Anterior cingulate cortex (tissue), 58 donors: ENCODE results near the gene GALNT16.

Source experiments
- DNase-seq, 58 donors: peaks; one replicate each; lab custom pipeline; 2025; lab: John Stamatoyannopoulos, UW

The GALNT16 gene

GRCh38 chr14:69332782-69333395 is 72.9 kb downstream of the GALNT16 start:
- DNase-seq = no peak

DNA sequence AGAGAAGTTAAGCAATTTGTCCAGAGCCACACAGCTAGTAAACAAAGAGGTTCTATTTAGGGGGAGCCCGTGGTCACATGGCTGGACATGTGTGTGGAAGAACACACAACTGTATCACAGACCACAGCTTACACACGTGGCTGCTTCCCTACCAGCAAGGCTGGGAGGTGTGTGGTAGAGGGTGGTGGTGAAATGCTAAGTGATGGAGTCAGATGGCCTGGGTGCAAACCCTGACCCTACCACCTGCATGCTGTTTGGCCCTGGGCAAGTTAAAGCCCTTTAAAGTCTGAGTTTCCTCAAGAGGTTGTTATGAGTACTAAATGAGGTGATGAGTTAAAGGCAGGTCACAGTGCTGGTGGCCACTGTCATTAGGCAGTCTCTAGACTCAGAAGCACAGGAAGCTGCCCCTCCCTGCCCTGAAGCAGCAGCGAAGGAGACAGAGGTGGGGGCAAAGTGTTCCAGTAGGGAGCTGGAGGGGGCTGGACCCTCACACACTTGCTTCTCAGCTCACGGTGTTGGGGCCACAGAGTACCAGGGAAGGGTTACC is 73.9 kb downstream of the GALNT16 start:
- DNase-seq = no peak

DNA sequence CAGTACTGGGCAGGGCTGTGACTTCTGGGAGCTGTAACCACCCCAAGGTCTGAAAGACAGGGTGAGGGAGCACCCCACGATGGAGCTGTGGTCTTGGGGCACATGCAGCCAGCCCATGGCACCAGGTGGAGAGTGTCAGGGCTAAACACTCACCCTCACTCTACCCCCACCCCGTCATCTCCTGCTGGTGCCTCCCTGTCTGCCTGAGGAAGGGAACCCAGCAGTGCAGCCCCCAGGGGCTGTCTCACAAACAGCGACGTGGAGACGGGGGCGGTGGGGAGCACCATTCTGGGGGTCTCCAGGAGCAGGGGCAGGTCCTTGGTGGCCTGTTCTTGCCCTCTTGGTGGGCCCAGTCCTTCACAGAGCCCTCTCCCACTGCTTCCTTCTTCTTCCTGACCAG is 74.6 kb downstream of the GALNT16 start:
- DNase-seq = no peak

- peak in 10 of 58 donors; percentile 5 to 51 (median 22) for DNase-seq
These were observed 75.4 kb downstream of the GALNT16 start for GRCh38 chr14:69335371-69335771.

GRCh38 chr14:69337984-69338383 is 78.0 kb downstream of the GALNT16 start:
- no peak for DNase-seq

GRCh38 chr14:69339426-69339825 is 79.5 kb downstream of the GALNT16 start:
- DNase-seq = no peak

DNA sequence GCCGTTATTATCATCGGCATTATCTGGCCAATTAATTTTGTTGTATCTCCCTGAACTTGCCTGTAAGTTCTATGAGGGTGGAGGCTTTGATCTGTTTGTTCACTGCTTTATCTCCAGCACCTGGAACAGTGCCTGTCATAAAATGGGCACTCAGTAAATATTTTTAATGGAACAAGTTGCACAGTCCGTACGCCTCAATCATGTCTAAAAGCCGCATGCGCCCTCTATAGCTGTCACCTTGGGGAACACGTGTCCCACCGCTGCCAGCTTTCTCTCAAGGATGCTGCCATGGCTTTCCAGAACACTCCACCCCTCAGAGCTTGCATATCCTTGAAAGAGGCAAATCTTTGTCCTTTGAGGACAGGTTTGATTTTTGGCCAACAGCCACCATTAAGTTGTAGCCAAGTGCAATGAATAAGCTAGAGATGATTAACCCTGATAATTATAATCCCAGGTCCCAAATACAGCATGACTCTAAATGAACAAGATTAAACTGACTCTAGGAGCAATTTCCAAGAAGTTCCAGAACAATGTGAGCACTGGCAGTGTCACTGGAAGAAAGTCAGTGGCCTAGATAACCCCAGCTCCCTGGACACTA is 83.1 kb downstream of the GALNT16 start:
- no peak for DNase-seq

DNA sequence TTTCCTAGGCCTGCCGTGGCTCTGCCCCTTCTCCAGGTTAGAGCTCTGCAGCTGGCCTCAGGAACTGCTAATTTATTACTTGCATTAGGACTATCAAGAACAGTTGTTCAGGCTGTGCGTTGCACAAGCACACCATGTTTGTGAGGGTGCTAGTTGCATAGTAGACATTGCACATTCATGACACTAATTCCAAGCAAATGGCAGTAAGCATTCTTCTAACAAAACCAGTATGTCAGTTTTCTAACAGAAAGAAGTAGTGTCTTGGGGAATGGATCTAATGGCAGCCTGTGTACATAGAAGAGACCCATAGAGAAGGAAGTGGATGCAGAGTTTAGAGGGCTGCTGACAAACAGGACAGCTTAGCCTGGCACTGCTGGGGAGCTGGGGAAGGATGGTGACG is 84.2 kb downstream of the GALNT16 start:
- no peak for DNase-seq

- no peak for DNase-seq
These were observed 85.4 kb downstream of the GALNT16 start for GRCh38 chr14:69345402-69345801.

DNA sequence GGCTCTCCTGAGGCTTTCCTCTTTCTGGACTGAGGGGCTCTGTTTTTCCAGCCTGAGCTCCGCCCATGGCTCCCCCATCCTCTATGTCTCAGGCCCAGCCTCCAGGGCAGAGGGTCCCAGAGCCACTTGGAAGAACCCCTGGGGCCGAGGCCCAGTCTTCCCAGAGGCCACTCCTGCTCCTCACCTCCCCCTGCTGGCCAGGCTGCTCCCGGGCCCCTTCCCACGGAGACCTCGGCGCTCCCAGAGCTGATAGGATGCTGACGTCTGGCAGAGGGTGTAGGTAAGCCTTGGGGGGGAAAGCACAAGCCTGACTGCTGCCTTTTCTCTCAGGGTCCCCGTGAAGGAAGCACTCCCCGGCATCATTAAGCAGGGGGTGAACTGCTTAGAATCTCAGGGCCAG is 86.8 kb downstream of the GALNT16 start:
- DNase-seq = no peak

GRCh38 chr14:69349091-69349777 is 89.3 kb downstream of the GALNT16 start:
- DNase-seq = no peak

GRCh38 chr14:69350892-69351291 is 90.9 kb downstream of the GALNT16 start:
- DNase-seq = no peak

- DNase-seq = no peak
These were observed 91.4 kb downstream of the GALNT16 start for GRCh38 chr14:69351385-69351784.

- DNase-seq = no peak
These were observed 92.0 kb downstream of the GALNT16 start for GRCh38 chr14:69351911-69352310.

GRCh38 chr14:69353168-69353567 is 93.2 kb downstream of the GALNT16 start:
- peak in 1 of 58 donors; percentile 19 for DNase-seq

DNA sequence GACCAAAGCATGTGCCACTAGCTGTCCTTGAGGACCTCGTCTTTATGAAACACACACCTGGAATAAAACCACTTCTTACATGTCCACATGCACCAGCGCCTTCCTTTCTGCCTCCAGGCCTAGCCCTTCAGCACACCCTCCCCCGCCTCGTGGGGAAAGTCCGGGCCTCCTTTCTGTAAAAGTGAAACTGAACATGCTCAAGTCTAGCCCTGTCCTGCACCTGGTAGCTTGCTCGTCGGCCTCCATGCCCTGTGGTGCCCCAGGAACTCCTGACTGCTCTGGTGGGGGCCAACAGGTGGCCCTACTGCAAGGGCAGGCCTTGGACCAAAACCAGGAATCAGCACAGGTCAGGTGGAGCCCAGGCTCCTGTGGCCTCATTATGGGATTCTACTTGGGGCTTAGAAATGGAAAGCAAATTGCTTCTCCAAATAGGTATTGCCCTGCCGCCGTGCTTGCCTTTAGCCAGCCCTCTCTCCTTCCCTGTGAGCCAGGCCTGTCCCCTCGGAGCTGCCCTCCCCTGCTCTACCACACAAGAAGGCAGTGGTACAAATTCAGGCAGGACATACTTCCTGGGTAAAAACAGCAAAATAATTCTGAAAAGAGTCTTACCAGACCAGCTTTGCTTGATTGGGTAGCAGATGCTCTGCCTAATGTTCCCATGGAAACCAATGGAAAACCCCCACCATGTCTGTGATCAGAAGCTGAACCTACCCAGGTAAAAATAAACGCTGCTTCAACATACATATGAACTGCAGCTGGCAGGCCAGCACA is 94.6 kb downstream of the GALNT16 start:
- DNase-seq = peak in 16 of 58 donors; percentile 5 to 71 (median 24)

DNA sequence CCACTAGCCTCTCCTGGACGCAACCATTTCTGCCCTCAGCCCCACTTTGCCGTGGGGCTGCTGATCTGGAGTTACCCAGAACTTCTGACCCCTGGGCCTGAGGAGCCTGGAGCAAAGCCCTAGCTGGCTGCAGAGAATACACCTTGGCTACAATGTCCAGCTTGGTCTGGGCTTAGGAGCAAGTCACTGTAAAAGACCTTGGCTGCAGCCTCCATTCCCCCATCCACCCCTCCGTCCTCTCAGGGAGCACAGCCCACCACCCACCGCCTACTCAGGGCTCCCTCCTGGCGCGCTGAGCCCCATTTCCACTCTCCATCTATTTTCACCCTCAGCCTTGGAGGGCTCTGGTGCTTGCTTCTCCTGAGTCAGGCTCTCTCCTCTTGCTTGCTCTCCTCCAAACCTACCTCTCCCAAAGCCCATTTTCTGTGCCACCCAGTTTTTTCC is 95.2 kb downstream of the GALNT16 start:
- DNase-seq = peak in 2 of 58 donors; percentile 7 to 22

DNA sequence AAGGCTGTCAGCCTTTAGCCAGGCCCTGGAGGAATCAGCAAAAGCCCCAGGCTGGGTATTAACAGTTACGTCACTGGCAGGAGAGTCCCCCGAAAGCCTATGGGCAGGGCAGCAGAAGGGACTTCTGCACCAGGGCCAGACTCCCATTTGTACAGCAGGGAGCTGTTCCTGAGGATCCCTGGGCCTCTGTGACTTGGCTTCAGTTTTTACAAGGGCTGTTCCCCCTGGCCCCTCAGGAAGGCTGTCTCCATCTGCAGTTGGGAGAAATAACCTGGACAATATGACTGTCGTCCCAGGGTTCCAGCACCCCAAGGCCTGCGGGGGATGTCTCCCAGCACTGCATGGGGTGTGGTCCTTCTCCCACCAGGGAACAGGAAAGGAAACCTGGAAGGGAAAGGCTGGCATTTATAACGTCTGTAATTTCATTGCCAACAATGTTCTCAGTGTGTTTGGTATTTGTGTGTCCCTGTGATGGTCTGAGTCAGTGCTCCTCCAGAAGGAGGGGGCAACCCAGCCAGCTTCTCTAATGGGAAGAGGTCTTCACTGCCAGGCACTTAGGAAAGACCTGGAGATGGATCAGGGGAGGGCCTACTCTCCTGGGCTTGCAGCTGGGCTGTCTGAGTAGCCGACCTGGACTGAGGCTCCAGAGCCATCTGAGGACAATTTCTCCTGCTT is 95.8 kb downstream of the GALNT16 start:
- peak in 3 of 58 donors; percentile 12 to 30 (median 18) for DNase-seq

DNA sequence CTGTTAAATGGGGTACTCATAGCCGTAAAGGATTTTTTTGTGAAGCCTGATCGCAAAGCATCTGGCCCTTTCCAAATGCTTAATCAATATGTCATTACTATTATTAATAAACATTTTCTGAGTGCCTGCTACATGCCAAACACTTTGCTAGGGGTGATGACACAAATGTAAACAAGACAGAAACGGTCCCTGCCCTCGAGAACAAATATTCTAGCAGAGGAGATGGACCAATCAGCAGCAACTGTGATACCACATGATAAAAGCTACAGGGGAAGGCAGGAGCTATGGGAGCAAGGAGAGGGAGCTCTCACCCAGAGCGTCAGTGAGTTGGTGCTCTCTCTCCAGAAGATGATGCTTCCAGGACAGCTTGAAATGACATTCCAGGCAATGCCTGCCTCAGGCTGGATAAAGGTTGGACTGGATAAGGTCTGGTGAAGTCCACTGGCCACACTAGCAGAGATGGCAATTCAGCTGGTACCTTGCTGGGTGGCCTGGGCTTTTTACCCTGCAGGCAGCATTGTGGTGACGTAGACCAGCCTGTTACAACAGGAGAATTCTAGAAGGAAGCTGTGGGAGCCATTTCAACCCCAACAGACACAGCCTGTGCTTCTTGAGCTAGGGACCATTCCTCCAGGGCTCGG is 97.1 kb downstream of the GALNT16 start:
- no peak for DNase-seq
